ENCODE results near the gene SLC10A7. TPM values are rescaled to one million over a fixed set of nuclear protein-coding genes. Genes with fewer than 3 reads are reported as not detected.

SLC10A7 gene
- total and polyA plus RNA-seq, 9 of the 15 experiments (the other 6 are each of a cell fraction or from before 2014, with no cell fraction given) = 6.4 to 22.8 (median 16.1) TPM

DNA sequence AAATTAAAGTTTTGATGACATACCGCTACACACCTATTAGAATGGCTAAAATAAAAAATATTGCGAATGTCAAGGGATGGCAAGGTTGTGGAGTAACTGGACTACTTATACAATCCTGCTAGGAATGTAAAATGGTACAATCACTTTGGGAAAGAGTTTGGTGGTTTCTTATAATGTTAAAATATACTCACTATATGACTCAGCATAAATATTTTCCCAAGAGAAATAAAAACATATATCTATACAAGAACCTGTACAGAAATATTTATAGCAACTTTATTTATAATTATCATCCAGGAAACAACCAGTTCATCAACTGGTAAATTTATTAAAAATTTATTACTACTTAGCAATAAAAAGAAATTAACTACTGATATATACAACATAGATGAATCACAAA, 89.7 kb downstream of the SLC10A7 start (continued):
- TF ChIP-seq C11orf30 (IDR thresholded peaks at IDR 0.05; ENCODE audit: low read depth) (peak; percentile 32; the same call in 1 of the 2 replicates), HIVEP1 (CRISPR knock-in tag; IDR thresholded peaks at IDR 0.05) (no peak)

- POLR2A ChIA-PET = interaction anchor here (0.6 to 1.5 kb wide), 3 partner anchors 15 to 207 kb away, joined by 3 to 4 read pairs (median 3); no protein-coding TSS in a partner anchor
- FAIRE-seq = no peak
- 0% methylated on average over 1 of the region's 1 CpG for WGBS (ENCODE audit: insufficient coverage, low coverage, missing lambda C conversion rate)
Measured at GRCh38 chr4:146428298-146428697, 93.4 kb downstream of the SLC10A7 start.

More at GRCh38 chr4:146428298-146428697, 93.4 kb downstream of the SLC10A7 start:
- H3K27ac ChIP-seq (ENCODE audit: extremely low read depth, low read depth, low read length) = no peak overlapping the region
- H3K27me3 ChIP-seq (ENCODE audit: control insufficient read depth in 2 of 2, insufficient read depth in 2 of 2, low read length in 2 of 2) = no peaks in the 10 kb centered on the region
- no peaks in the 10 kb centered on the region for H3K4me1 ChIP-seq (replicated peaks in 1 of 2; ENCODE audit: control insufficient read depth in 2 of 2, insufficient read depth in 2 of 2, low read length in 2 of 2)
- no peak overlapping the region for H2AFZ ChIP-seq (ENCODE audit: low read depth, low read length)
- H3K9me3 ChIP-seq (replicated peaks; ENCODE audit: control insufficient read depth, insufficient read depth, low read depth, low read length) = no peaks in the 10 kb centered on the region
- ATAC-seq (no peak; the same call in 2 of the 3 replicates), DNase-seq (ENCODE audit: extremely low read depth in 1 of 4, low spot score in 3 of 4) (peak in 2 of 4 experiments; percentile 12 to 27)
- H3K79me2 ChIP-seq (ENCODE audit: control insufficient read depth, insufficient read depth, low read length) = no peaks in the 10 kb centered on the region
- no peak overlapping the region for H3K4me3 ChIP-seq
- in situ Hi-C loops (cut with MboI) = no loop called here
- BruUV-seq (replicated peaks) = no TSS peak
- CTCF ChIA-PET (ENCODE audit: low intra/inter-chr PET ratio) = no interaction called here
- H3K9ac ChIP-seq (ENCODE audit: insufficient read depth in 1 of 2, low read depth in 2 of 2, low read length in 2 of 2) = no peak overlapping the region
- no peaks in the 10 kb centered on the region for H3K36me3 ChIP-seq (ENCODE audit: control insufficient read depth, insufficient read depth, low read length)
- TF ChIP-seq TAL1 (IDR thresholded peaks at IDR 0.05) (peak; percentile 17; the same call in 1 of the 2 replicates), CTBP1 (IDR thresholded peaks at IDR 0.05; ENCODE audit: borderline replicate concordance) (no peak), CBFA2T2 (conservative IDR thresholded peaks at IDR 0.05) (0 out of 2 replicates have a peak, but pooled peaks have one; percentile 9), CBFA2T3 (IDR thresholded peaks at IDR 0.05) (peak; percentile 56), TCF3 (CRISPR knock-in tag; IDR thresholded peaks at IDR 0.05) (peak; percentile 63), TEAD4 (IDR thresholded peaks at IDR 0.05; ENCODE audit: low read length) (peak; percentile 25; the same call in 1 of the 2 replicates), TEAD4 (CRISPR knock-in tag; IDR thresholded peaks at IDR 0.05; ENCODE audit: borderline replicate concordance) (no peak), ZNF384 (IDR thresholded peaks at IDR 0.05; ENCODE audit: low read depth, low read length) (peak; percentile 57)
- TF ChIP-seq, protein P1, sequence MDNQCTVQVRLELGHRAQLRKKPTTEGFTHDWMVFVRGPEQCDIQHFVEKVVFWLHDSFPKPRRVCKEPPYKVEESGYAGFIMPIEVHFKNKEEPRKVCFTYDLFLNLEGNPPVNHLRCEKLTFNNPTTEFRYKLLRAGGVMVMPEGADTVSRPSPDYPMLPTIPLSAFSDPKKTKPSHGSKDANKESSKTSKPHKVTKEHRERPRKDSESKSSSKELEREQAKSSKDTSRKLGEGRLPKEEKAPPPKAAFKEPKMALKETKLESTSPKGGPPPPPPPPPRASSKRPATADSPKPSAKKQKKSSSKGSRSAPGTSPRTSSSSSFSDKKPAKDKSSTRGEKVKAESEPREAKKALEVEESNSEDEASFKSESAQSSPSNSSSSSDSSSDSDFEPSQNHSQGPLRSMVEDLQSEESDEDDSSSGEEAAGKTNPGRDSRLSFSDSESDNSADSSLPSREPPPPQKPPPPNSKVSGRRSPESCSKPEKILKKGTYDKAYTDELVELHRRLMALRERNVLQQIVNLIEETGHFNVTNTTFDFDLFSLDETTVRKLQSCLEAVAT (IDR thresholded peaks at IDR 0.05) = no peak
- no peak overlapping the region for H3K4me2 ChIP-seq (ENCODE audit: insufficient read depth, low read length)
- H4K20me1 ChIP-seq (replicated peaks; ENCODE audit: control insufficient read depth, insufficient read depth, low read length) = no peaks in the 10 kb centered on the region
- no peaks in the 10 kb centered on the region for H3K9me1 ChIP-seq (ENCODE audit: control insufficient read depth, insufficient read depth, low read length)
- intact Hi-C loops (cut with micrococcal nuclease) = no loop called here

Measured in K562 (cell line).